Measurements from ENCODE around the gene LDLRAD3. TPM values are rescaled to one million over a fixed set of nuclear protein-coding genes. Genes with fewer than 3 reads are reported as not detected.

Gene LDLRAD3
- total RNA-seq, 1 experiment from 2014 or later, result 12.1 TPM

DNA sequence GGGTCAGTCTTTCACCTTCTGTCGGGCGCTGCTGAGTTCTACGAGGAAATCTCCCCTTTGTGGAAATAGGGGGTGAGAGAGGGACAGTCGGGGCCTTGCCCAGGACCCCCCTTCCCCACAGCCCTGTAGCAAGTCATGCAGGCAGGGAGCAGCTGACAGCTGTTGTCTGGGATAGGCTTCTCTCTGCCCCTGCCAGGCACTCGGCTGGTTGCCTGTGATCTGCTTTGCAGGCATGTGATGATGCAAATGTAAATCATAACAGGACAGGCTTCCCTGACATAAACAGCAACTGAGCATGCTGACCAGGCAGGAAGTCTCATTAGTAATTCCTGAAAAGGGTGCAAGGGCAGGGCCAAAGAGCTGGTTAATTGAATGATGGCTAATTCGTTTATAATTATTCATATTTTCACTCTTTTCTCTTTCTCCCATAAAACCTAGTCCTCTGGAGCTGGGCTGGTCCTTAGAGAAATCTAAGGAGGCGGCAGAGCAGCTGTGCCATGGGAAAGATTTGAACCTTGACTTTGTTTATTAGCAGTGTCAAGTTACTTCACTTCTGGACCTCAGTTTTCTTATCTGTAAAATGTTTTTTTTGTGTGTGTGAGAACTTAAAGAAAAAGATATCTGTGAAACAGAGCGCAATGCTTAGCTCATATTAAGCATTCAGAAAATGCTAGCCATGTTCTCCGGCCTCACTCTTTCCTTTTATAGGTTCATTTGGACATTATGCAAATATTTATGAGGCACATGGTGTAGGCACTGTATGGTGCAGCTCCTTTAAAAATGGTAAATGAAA, 129.7 kb downstream of the LDLRAD3 start:
- no CpG with 5 or more reads among the region's 9 CpGs for WGBS (ENCODE audit: extremely low coverage, insufficient read length, low lambda C conversion rate)
- DNase-seq, result no peak
- no peak overlapping the region for H3K27ac ChIP-seq (ENCODE audit: insufficient read length, low read depth, low read length)
- H3K18ac ChIP-seq (ENCODE audit: insufficient read length, low read depth, low read length), result no peak overlapping the region
- Mint-ChIP-seq H3K27ac (peak overlapping the region; percentile 55 to 78 (median 69); a peak in 5 of 7 replicates), H3K4me1 (peaks cover 52 to 53% of the 10 kb centered on the region in 2 experiments), H3K9me3 (peaks cover 19 to 26% of the 10 kb centered on the region in 2 experiments), H3K4me3 (no peak overlapping the region), H3K36me3 (ENCODE audit: insufficient read depth in 1 of 3, low read depth in 3 of 3) (peaks cover 11 to 32% (median 23%) of the 10 kb centered on the region in 3 experiments), H3K27me3 (ENCODE audit: low read depth) (no peaks in the 10 kb centered on the region)
- H3K14ac ChIP-seq (ENCODE audit: insufficient read depth, low read length), result no peak overlapping the region
- H2AK5ac ChIP-seq (ENCODE audit: insufficient read length, low read length), result no peak overlapping the region
- no peak overlapping the region for H4K5ac ChIP-seq (ENCODE audit: insufficient read length, low read depth, low read length)
- TF ChIP-seq, protein P1, sequence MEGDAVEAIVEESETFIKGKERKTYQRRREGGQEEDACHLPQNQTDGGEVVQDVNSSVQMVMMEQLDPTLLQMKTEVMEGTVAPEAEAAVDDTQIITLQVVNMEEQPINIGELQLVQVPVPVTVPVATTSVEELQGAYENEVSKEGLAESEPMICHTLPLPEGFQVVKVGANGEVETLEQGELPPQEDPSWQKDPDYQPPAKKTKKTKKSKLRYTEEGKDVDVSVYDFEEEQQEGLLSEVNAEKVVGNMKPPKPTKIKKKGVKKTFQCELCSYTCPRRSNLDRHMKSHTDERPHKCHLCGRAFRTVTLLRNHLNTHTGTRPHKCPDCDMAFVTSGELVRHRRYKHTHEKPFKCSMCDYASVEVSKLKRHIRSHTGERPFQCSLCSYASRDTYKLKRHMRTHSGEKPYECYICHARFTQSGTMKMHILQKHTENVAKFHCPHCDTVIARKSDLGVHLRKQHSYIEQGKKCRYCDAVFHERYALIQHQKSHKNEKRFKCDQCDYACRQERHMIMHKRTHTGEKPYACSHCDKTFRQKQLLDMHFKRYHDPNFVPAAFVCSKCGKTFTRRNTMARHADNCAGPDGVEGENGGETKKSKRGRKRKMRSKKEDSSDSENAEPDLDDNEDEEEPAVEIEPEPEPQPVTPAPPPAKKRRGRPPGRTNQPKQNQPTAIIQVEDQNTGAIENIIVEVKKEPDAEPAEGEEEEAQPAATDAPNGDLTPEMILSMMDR (conservative IDR thresholded peaks at IDR 0.05), result no peak
- H4K20me1 ChIP-seq (ENCODE audit: control insufficient read depth, insufficient read depth, insufficient read length), result no peaks in the 10 kb centered on the region
- H3K9ac ChIP-seq (ENCODE audit: extremely low read depth, insufficient read length, low read length), result no peak overlapping the region
- no peak overlapping the region for H4K91ac ChIP-seq (ENCODE audit: insufficient read length, low read depth, low read length)
- H4K8ac ChIP-seq (replicated peaks; ENCODE audit: insufficient read length, low read depth, low read length), result no peak overlapping the region
- no peaks in the 10 kb centered on the region for H3K9me3 ChIP-seq (ENCODE audit: control insufficient read depth, low read depth, low read length)
- no peak overlapping the region for H3K23ac ChIP-seq (ENCODE audit: insufficient read length, low read depth, low read length)
- no peak overlapping the region for H2BK5ac ChIP-seq (ENCODE audit: insufficient read length, low read length)
- no peak overlapping the region for H2BK15ac ChIP-seq (ENCODE audit: low read depth, low read length)
- H2BK120ac ChIP-seq (ENCODE audit: low read depth, low read length, poor library complexity, severe bottlenecking), result no peak overlapping the region
- no peak overlapping the region for H2BK20ac ChIP-seq (ENCODE audit: low read depth, low read length, poor library complexity, severe bottlenecking)
- no peak overlapping the region for H3T11ph ChIP-seq (ENCODE audit: low read length)
- no peaks in the 10 kb centered on the region for H3K23me2 ChIP-seq (ENCODE audit: insufficient read length, low read depth, low read length, poor library complexity, severe bottlenecking)
- H3K4me2 ChIP-seq (ENCODE audit: insufficient read depth, insufficient read length, low read length), result no peak overlapping the region
- H2AFZ ChIP-seq (ENCODE audit: low read length), result no peak overlapping the region
- H2BK12ac ChIP-seq (ENCODE audit: insufficient read length, low read depth, low read length), result no peak overlapping the region
- H3K79me1 ChIP-seq (ENCODE audit: insufficient read depth, low read depth, low read length, poor library complexity, severe bottlenecking), result no peaks in the 10 kb centered on the region
- H3K27me3 ChIP-seq (ENCODE audit: insufficient read depth, low read length), result no peaks in the 10 kb centered on the region
- H3K4me1 ChIP-seq (ENCODE audit: insufficient read depth, low read length), result peaks cover 2% of the 10 kb centered on the region; the same call in 1 of the 2 replicates
- H3K79me2 ChIP-seq (ENCODE audit: insufficient read depth, low read length), result no peaks in the 10 kb centered on the region
- H3K56ac ChIP-seq (ENCODE audit: insufficient read length, low read depth, low read length), result no peak overlapping the region
- no peak overlapping the region for H3K4ac ChIP-seq (ENCODE audit: low read depth, low read length)
